ENCODE measurements around the gene B3GALT4.

DNA sequence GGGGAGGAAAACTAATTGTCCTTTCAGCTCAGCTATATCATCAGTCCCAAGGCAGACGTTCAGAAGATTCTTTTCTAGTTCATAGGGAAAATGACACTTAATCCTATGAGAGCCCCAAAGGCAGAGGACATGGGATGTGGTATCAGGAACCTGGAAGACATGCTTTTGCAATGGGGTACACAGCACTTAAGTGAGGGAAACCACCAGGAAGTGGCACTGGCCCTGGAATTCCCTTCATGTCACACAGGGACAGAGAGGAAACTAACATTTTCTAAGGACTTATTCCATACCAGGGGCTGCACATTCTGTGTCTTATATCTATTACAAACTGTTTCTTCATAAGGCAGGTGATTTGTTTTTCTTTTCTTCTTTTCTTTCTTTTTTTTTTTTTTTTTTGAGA, 33.4 kb upstream of the B3GALT4 start:
- TF ChIP-seq CTCF (tag by site-specific recombination; IDR thresholded peaks at IDR 0.05) (no peak), ZNF274 (IDR thresholded peaks at IDR 0.05; ENCODE audit: low read length) (no peak), ZNF274 (tag by site-specific recombination; IDR thresholded peaks at IDR 0.05; ENCODE audit: borderline replicate concordance) (no peak), HOXC10 (CRISPR knock-in tag; IDR thresholded peaks at IDR 0.05) (no peak), ZXDB (tag by site-specific recombination; IDR thresholded peaks at IDR 0.05) (no peak)
